DMS114 treated with DMSO at 0.1 percent for 48 hours (cell line): ENCODE data around the gene NYAP2.

ENCODE experiments used
- DNase-seq: peaks from one replicate; lab custom pipeline; 2025; ENCODE audit not compliant: unreplicated experiment; lab: John Stamatoyannopoulos, UW

NYAP2 gene

DNA sequence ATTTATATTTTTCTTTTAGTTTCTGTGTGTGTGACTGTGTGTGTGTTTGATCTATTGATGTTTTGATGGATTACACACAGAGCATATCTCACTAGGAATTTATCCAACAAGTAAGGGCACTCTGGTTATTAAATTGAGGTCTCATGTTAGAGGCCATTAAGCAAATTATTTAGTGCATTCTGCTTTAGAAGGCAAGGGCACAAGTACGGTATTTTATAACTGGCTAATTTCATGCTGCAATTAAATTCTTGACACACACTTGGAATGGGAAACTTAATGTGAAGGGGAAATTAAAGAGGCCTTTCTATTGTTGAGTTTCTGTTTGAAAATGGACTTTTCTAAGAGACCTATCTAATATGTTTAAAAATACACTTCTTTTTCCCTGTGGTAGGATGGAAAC is 25.8 kb downstream of the NYAP2 start:
- no peak for DNase-seq

DNA sequence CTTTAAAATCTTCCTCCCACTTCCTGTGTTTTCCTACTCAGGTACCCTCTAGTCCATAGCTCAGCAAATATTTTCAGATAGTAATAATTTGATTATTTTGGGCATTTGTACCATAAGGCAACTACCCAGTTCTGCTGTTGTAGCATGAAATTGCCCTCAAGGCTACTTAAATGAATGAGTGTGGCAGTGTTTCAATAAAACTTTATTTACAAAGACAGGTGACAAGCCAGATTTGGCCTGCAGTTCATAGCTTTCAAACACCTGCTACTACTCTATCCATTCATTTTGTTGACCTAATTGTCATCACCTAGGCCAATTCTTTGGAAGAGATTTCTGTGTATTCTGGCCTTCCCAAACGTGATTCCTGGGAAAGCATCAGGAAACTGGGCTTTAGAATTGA is 28.9 kb downstream of the NYAP2 start:
- no peak for DNase-seq

DNA sequence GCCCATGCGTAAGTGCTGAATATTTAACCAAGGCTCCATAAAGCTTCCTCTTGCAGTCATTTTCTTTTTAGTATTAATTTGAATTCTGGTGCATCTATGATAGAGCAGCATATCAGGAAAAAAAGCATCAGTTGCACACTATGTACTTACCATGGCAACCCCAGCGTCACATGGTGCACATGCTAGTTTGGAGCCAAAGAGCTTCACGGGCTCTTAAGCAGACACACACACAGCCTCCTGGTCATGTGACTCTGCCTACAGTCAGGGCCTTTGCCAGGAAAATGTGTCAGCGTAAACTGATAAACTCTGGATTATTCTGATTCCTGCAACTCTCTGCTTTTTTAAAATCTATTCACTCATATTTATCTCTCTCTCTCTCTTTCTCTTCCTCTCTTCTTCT is 30.2 kb downstream of the NYAP2 start:
- DNase-seq: no peak

DNA sequence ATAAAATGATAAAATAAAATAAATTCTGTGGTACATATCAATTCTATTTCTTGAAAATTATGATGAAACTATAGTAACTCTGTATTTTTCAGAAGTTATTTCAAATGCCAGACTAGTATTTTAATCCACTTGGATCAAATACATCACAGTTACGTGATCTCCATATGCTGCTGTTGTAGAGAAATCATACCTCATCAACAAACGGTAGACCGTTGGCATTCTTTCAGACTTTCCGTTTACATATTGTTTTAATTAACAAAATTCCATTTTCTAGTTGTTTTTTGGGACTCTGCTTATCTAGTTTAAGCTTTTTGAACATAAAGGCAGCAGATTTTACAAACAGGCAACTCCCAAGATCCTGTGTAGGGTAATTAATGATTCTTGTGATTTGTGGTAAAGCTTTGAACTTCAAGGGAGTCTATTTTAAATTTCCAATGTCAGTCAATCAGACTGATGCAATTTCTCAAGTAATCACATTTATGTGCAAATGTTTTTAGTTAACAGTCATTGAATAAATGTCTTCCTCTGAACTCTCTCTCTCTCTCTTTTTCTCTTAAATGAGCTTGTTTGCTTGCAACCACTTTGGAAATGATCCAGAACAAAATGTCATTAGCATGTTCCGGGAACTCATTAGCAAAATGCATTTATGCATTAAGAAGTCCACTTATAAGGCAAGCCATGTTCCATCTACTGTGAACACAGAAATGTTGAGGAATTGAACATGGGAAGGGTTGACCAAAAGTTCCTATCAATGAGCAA is 31.8 kb downstream of the NYAP2 start:
- no peak for DNase-seq

DNA sequence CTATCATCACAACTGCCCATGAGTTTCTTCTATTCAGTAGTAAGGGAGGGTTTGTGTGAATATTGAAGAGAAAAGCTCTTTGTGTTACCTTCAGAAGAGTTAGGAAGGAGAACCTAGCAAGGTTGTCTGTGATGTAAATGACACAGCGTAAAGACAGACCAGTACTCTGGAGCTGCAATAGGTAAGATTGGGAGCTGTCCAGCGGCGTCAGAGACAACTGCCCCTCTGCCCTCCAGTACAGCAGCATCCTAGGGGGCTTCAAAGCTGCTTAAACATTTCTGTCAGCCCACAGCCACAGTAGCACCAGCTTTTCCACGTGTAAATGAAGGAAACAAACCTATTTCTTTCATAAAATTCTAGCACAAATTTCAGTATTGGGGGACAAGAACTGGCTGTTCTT is 34.5 kb downstream of the NYAP2 start:
- DNase-seq: no peak

DNA sequence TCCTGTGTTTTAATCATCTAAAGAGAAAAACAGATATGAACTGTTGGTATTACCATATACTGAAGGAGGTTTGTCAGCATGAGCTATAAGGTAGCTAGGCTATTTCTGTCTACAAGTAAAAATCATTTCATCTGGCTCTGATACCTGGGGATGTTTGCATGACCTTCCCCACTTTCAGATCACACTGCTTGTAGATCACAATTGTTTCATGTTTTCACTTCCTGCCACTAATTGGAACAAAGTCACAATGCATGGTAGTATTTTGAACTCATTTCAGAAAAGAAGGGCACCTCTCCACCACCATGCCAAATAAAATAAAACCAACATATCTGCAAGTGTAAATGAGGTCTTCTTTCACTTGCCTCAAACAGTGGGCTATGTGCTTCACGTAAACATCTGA is 37.8 kb downstream of the NYAP2 start:
- DNase-seq: no peak

DNA sequence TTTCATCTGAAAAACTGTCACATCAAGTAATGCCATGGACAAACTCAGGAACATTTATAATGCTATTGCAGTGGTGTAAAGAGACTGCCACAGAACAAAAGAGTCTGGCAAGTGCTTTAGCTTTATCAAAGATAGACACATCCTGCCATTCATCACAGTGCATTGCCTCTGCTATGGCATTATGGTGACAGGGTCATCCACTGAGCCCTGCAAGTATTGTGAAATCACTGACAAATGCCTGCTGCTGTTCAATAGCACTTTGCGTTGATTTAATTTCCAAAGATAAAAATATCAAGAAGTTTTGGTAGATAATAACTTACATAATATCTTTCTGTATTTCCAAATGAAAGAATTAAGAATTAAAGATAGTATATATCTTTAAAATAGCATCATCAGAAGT is 38.7 kb downstream of the NYAP2 start:
- DNase-seq: no peak

DNA sequence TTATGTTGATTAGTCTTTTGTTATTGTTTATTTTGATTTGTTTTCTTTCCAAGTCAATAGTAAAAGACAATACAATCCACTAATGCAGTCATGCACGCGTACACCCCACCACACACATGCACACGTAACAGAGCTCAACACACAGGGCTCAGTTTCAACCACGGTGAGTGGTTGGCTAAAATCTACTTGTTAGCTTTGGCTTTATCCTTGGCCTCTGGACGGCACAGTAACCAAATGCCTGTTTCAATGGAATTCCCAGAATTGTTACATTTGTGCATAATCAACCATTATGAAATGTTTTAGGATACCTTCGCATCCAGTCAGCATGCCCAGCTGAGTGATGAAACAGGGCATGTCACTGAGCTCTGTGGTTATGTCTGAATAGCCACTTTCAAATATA is 53.2 kb downstream of the NYAP2 start:
- DNase-seq: no peak

DNA sequence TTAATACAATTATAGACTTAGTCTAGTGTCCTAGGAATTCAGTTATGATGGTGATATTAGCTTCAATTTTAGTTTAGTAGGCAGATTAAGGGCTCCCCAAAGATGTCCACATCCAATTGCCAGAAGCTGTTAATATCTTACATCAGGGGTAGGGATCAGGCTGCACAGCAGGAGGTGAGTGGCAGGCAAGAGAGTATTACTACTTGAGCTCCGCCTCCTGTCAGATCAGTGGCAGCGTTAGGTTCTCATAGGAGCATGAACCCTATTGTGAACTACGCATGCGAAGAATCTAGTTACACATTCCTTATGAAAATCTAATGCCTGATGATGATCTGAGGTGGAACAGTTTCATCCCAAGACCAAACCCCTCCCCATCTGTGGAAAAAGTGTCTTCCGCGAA is 54.9 kb downstream of the NYAP2 start:
- DNase-seq: no peak

DNA sequence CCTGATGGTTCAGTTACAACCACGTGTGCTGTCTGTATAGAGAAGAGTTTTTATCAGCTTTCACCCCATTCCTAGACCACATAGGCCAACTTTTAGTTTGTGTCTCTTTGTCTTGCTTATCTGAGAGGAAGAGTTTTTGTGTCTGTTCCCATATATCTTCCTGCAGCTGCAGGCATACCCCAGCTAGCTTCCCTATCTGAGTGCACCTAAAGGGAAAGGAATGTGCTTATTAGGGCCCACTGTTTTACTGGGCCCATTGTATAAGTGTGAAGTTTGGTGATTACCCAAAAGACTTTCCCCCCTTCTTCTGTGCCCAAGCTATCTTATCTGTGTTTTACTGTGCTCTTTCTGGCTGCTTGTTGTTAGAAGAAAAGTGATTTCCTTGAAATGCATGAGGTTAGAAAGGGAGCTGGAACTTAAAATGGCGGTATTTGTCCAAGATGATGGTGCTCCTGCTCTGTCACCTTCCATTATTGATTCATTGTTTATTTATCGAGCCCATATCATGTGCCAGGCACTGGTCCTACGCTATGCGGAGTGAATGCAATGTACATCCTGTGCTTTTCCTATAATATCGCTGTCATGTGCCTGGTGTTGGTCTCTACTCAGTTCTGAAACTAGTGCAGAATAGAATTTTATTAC is 57.2 kb downstream of the NYAP2 start:
- DNase-seq: no peak

DNA sequence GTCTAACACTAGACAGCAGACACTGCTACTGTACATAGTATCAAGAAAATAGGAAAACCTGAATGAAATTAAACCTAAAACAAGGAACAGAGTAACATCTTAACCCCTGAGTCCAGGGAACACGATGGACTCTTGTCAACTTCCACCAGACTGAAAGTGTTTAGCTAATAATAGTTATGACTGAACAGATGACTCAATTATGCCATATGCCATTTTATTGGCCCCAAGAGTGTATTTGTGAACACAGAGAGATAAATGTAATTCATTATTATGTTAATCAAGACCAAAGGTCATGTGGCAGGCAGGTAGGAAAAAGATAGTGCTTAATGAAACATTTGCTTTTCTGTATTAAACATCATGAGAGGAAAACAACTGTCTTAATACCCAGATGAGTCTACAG is 58.0 kb downstream of the NYAP2 start:
- DNase-seq: no peak

DNA sequence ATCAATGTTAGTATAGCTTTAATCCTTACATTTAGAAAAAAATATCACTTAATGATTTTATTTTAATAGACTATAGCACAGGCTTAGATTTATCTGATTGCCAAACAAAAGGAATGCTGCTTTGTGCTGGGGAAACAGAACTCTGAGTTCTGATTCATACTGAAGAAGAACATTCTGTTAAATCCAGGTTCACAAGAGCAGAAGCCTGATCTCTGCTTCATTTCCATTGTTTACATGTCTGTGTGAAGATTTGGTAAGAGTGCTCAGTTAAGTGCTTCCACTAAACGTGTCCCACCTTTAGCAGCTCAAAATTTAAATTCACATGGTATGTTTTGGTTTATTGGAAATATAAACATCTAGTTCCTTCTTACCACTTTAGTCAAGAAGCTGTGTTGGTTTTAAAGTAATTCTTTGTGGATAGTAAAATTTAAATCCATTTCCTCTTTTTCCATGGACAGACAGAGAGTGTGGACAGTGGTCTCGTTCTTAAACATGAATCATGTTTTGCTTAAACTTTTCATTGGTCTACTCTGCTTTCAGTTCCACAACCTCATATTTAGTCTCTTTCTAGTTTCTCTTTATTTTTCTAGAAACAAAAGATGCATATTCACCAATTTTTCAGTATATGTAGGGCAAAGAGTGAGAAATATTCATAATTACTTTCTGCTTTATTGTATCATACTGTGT is 59.1 kb downstream of the NYAP2 start:
- no peak for DNase-seq

DNA sequence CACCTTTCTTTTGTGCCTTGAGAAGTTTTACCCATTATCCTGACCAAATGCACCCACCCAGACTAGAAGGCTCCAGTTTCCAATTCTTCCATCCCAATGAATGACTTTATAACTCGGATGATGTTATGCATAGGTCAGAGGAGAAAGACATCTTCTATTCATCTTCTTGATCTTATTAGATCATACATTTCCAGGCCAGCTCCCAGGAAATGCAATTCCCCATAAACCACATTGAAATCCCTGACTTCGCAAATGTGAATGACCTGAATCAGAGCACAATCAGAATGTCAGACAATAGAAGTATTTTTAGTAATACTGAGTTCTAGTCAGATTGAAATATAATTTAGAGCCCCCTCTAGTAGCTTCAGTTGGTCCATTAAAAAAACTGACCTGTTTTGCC is 62.9 kb downstream of the NYAP2 start:
- no peak for DNase-seq

DNA sequence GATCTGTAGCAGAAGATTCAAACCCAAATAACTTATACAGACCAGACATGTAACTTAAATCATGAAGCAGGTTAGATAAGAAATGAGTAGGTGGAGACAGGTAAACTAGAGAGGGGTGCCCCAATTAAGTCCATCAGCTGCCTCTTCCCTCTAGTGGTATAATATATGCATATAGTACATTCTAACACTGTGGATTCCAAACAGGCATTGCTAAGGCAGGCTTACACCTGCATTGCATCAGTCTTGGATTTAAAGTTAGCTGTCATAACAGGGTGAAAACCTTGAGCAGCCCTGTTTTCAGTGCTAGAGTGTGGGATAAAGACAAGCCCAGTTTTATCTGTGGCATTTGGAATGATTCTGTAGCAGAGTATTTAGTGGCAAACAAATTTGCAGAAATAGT is 63.4 kb downstream of the NYAP2 start:
- no peak for DNase-seq

DNA sequence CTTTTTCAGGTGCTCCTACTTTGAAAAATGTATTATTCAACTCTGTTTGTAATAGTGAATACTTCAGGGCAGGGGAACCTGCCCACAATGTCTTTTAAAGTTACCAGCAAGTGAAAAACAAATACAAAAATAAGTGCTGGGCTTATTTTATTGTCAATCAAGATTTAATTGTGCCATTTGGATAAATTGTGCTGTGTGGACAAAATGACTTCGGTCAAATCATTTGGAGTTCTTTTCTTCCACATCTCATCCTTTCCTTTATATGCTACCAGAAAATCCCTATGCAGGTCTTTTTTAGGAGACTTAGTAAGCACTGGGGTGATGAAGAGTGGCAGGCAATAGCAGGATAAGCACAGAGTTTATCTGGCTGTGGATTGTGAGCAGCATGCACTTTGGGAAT is 63.9 kb downstream of the NYAP2 start:
- DNase-seq: no peak

DNA sequence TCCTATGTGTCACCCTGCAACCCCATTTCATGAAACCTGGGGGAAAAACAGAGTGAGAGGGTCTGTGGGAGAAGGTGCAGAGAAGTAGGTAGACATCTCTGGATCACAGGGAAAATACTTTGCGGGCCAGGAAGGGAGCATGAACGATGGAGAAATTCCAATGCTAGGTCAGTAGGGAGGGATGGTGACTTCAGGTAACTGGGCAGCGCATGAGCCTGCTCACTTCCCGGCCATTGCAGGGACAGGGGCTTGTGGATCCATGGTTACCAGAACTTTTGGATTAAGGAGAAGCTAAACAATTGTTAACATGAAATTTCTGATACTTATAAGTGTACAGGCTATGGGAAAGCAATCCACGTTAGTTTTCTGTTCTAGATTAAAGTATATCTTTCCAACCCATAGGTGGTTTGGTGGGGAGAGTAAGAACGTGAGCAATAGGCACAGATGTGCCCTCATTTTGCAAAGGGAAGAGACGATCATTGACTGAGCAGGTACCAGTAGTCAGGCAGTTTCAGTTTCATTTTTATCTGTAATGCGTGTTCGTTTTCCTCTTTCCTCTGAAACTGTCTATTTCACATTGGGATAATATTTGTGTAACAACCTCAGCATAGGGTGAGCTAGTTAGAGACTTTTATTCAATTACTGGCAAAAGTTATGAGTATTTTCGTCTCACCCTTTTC is 65.0 kb downstream of the NYAP2 start:
- DNase-seq: no peak

DNA sequence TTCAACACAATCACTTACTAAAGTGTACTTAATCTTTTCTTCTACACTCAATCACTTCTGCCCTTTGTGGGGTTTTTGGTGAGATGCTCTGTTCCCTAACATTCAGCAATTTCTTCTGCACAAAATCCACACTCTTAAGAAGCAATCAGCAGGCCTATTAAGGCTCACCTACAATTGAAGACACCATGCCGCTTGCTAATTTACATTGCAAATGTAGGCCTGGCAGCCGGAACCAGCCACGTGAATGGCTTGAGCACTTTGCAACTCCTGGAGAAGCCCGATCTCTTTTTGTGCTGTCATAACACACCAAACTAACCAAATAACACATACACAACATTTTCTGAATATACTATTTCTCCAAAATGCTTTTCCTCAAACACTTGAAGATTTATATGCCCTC is 66.3 kb downstream of the NYAP2 start:
- no peak for DNase-seq

DNA sequence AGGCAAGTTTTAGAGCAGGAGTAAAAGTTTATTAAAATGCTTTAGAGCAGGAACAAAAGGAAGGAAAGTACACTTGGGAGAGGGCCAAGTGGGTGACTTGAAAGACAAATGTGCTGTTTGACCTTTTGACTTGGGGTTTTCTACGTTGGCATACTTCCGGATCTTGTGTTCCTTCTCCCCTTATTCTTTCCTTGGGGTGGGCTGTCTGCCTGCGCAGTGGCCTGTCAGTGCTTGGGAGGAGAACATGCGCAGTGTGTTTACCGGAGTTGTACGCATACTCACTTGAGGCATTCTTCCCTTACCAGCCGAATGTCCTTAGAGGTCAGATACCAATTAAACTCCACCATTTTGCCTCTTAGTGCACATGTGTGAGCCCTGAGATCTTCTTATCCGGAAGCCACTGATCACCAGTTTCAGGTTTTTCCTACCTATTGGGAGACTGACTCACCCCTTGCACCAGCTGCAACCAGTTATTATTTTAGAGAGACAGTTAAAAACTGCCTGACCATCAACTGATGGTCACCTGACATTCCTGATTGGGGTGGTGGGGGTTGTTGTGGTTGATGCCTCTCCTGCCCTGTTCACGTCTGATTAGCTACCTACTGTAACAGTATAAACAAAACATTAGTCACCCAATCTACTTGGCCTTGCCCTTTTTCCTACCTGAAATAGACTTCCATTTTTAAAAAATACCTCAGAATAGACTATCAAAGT is 67.5 kb downstream of the NYAP2 start:
- no peak for DNase-seq

DNA sequence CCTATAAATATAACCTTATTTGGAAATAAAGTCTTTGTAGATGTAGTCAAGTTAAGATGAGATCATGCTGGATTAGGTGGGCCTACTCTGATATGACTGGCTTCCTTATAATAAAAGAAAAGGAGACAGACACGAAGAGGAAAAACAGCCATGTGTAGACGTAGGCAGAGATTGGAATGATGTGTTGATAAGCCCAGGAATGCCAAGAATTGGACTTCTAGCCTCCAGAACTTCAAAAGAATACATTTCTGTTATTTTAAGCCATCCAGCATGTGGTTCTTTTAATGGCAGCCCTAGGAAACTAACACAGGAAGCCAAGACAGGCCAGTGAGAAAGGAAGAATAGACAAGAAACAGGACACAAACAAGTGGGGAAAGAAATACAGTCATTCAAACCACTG is 68.6 kb downstream of the NYAP2 start:
- no peak for DNase-seq

DNA sequence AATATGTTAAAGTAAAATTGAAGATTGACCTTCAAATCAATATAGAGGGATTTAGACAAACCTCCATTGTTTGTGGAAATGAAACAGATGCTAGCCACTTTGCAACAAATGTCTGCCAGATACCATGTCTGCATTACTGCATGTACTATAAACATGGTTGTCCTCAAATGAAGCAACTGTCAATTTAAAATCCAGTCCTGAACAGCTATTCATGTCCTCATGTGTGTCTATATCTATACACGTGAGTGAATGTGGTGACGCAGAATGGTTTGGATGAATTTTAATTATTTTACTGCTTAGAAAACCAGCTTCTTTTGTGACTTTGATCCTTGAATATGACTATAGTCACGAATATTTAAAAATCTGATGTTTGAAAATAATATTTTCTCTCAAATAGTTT is 71.5 kb downstream of the NYAP2 start:
- DNase-seq: no peak

DNA sequence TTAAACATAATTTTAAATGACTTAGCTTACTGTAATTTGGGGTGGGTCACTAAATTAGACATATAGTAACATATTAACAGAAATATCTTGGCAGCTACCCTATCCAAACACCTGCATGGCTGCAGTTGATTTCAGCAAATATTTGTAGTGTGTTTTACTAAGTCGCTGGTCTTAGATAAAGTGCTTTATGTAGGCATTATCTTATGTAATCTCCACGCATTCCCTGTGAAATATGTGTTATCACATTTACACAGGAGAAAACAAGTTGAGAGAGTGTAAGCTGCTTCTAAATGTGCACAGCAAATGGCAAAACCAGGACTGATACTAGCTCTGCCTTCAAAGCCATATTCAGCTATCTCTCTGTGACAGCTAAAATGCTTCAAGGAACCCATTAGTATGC is 72.0 kb downstream of the NYAP2 start:
- DNase-seq: no peak
